HUDEP-2 (cell line): ENCODE results near the gene RASGRF1.
A peak's percentile ranks its signal among the peaks of the same experiment; 100 is the strongest.

Experiments used
- DNase-seq, 76 experiments: peaks; one replicate each; lab custom pipeline; 2025; ENCODE audit not compliant: unreplicated experiment in 76 of 76; lab: John Stamatoyannopoulos, UW

The RASGRF1 gene

GRCh38 chr15:78923015-78923414, 167.6 kb downstream of the RASGRF1 start:
- DNase-seq, result no peak

DNA sequence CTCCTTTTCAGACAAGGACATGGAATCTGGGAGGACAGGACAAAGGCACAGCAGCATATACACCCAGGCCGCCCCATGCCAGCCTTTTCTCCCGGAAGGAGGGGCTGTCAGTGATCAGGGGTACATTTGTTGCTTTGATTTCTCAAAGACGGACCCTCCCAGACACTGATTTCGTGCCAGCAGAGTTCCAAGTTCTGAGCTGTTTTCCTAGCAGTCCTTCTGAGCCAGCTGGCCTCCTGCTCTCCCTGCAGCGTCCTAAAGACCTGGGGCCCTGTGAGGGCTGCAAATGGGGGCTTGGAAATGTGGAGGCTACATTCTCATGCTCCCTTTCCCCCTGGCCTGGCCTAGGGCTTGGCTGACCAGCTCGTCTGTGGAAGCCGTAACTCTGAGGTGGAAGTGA, 168.1 kb downstream of the RASGRF1 start:
- no peak for DNase-seq

DNA sequence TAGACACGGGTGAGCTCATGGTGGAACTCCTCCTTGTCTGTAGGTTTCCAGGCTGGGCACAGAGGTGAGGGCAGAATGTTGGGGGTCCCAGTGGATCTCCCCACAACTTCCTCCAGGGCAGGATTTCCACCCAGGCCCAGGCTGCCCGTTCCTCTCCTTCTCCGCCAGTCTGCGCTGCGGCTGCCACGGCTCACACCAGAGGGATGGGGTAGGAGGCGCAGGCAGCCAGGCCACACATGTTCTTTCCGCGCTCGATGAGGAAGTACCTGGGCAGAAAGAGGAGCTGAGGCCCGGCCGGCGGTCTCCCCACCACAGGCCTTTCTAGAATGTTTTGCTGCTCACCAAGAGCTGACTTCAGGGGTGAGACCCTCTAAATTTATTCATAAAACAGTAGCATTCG, 168.6 kb downstream of the RASGRF1 start:
- DNase-seq, result no peak

GRCh38 chr15:78921517-78921916, 169.1 kb downstream of the RASGRF1 start:
- no peak for DNase-seq

DNA sequence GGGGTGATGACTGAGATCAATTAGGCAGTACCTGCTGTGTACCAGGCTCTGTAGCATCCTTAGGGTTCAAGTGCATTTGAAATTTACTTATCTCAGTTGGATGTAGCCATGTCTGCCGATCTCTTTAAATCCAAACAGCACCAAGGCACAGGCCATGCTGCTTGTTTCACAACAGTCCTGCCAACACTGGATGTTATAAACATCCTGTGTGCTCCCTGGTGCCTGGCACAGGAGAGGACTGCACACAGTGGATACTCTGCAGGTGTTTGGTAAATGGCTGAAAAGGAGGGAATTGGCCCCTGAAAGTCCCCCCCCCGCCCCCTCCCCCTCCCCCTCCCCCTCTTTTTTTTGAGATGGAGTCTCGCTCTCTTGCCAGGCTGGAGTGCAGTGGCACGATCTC, 172.7 kb downstream of the RASGRF1 start:
- no peak for DNase-seq

GRCh38 chr15:78916088-78916487, 174.5 kb downstream of the RASGRF1 start:
- no peak for DNase-seq

DNA sequence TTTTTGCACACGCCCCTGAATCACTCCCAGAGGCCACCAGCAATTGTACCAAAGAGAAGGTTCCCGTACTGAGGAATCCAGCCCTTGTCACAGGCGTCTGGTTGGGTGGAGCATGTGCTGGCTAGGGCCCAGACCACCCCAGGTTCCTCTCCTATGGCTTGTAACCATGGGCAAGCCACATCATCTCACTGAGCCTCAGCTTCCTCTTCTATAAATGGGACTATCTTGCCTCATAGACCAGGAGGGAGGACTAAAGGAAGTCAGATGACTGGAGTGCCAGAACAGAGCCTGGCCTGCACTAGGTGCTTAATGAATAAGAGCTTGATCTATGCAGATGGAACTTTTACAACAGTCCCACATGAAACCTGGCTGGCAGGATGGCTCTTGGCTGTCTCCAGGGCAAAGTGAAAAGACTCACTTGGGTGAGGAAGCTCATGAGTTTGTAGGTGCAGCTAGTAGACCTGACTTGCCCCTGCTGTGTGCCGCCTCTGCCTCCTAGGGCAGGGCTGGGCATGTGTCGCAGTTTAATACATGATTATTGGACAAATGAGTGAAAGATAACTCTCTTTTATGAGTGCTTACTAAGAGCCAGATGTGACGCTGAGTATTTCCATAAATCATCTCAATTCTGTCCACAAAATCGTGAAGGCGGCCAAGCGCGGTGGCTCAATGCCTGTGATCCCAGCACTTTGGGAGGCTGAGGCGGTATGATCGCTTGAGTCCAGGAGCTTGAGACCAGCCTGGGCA, 175.1 kb downstream of the RASGRF1 start:
- DNase-seq, result no peak

DNA sequence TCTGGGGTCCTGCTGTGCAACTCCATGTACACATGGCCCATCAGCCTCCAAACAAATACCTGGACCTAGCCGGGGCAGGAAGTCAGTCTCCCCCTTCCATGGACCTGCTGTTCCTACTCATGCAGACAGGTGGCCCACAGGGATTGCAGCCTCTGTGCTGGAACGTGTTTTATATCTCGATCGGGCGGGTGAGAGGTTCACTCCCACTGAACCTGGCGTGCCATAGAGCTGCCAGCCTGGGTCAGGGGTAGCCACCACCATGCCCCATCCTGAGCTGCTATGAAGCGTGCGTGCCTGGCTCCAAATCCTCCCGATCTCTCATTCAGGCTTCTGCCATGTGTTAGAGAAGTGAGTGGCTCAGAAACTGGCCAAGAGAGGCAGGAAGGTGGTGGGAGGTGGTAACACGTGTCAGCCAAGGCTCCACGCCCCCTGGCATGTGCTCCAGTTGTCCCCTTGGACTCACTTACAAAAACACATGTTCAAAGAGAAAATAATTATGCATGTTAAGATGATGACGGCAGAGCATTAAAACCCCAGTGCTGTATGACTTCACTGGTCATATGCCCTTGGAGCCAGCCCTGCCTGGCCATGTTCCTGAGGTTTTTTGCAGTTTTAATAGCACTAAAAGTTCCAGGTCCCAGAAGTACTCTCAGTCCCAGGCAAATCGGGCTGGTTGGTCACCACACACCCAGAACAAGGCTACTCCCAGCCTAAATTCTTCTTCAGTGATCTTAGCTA, 176.4 kb downstream of the RASGRF1 start:
- DNase-seq, result peak in 8 of 76 experiments; percentile 3 to 39 (median 27)

GRCh38 chr15:78913012-78913411, 177.6 kb downstream of the RASGRF1 start:
- DNase-seq, result no peak

DNA sequence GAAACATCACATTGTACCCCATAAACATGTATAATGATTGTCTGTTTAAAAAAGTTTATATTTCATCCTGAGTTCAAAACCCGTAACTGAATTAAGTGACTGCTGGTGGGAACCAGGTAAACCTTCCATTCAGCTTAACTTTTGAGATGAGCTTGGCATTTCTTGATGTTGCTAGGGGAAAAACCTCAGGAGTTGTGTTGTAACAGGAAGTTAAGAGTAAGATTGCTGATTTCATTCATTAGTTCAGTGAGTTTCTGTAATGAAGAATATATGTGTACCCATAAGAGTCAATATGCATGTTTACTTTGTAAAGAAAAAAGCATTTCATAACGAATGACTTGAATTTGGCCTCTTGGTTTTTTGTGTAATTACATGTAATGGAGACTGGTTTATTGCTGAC, 178.3 kb downstream of the RASGRF1 start:
- DNase-seq, result no peak

DNA sequence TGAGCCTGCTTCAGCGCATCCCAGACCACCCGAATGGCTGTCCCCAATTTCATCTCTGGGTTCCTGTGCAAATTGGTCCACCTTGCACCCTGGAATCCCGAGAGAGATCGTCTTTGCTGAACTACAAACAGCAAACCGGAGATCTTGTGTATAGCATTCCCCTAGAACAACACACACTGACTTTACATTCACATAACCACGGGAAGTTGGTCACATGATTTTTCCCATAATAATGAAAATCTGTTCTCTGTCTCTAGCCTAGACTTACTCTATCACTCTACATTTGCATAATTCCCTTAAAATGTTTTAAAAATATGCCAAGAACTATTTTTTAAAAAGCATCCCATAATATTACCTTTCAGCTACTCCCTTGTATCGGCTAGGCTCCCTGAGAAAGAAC, 180.3 kb downstream of the RASGRF1 start:
- DNase-seq, result no peak
